HG02938 (cell line): ENCODE data around the gene STRN4.

ENCODE experiments used
- ATAC-seq: cut with Tn5 transposase; IDR thresholded peaks from one replicate; pipeline ENCODE4 v1.9.1; 2021; ENCODE audit warnings: mild to moderate bottlenecking, moderate library complexity; ENCODE audit not compliant: unreplicated experiment

The STRN4 gene

GRCh38 chr19:46685189-46685588 lies 61.1 kb downstream of the STRN4 start:
- no peak for ATAC-seq

- no peak for ATAC-seq
Measured at GRCh38 chr19:46678110-46678732, 68.0 kb downstream of the STRN4 start.

- no peak for ATAC-seq
Measured at GRCh38 chr19:46674416-46675178, 71.7 kb downstream of the STRN4 start.

GRCh38 chr19:46670813-46671212 lies 75.4 kb downstream of the STRN4 start:
- ATAC-seq: no peak
